ENCODE data around the gene LGALS14. TPM values are rescaled to one million over a fixed set of nuclear protein-coding genes. Genes with fewer than 3 reads are reported as not detected.

LGALS14 gene
- total RNA-seq, 4 donors from 2014 or later: not detected

GRCh38 chr19:39754971-39755370 lies 50.7 kb downstream of the LGALS14 start:
- WGBS, 2 donors: 52 to 60% methylated on average over 3 of the region's 3 CpGs
- no peak overlapping the region for H3K27ac ChIP-seq
- intact Hi-C loops (cut with DNase I): no loop called here
- DNase-seq: no peak
- no peak for TF ChIP-seq POLR2A (IDR thresholded peaks at IDR 0.05)
- no peak for TF ChIP-seq CTCF (IDR thresholded peaks at IDR 0.05)
- no peaks in the 10 kb centered on the region for H3K36me3 ChIP-seq
- H3K27me3 ChIP-seq: peaks cover 0 to 53% (median 0%) of the 10 kb centered on the region in 4 donors
- no peaks in the 10 kb centered on the region for H3K9me3 ChIP-seq
- no peak overlapping the region for H3K4me3 ChIP-seq
- no peaks in the 10 kb centered on the region for H3K4me1 ChIP-seq

Small RNA genes within 50 kb of the gene (small RNA-seq; reads per million reads assigned to genes)
- gene RPS29P27: 0 reads per million in 4 donors

Other genes with a start within 250 kb of the LGALS14 start
- gene TIMM50, start 223.6 kb upstream of the LGALS14 start, total RNA-seq: 10 to 100 TPM; 34.0 to 63.2 (median 51.5) TPM
- gene DLL3, start 205.5 kb upstream of the LGALS14 start, total RNA-seq: not detected
- gene SELENOV, start 189.3 kb upstream of the LGALS14 start, total RNA-seq: not detected
- 1 to 10 TPM in 1 of 4 donors, under 1 TPM in 2, not detected in 1; 0.48 to 3.6 (median 0.79) TPM for gene EID2B, start 171.6 kb upstream of the LGALS14 start, total RNA-seq
- 10 to 100 TPM in 1 of 4 donors, 1 to 10 TPM in 3; 6.0 to 10.5 (median 9.5) TPM for gene EID2, start 164.3 kb upstream of the LGALS14 start, total RNA-seq
- not detected for gene LGALS13, start 102.0 kb upstream of the LGALS14 start, total RNA-seq
- gene LGALS16, start 48.6 kb upstream of the LGALS14 start, total RNA-seq: not detected
- gene CLC, start 33.5 kb downstream of the LGALS14 start, total RNA-seq: not detected
- gene LEUTX, start 74.4 kb downstream of the LGALS14 start, total RNA-seq: not detected
- 10 to 100 TPM in 1 of 4 donors, 1 to 10 TPM in 3; 3.9 to 12.6 (median 6.3) TPM for gene DYRK1B, start 129.7 kb downstream of the LGALS14 start, total RNA-seq
- 100 to 1,000 TPM; 184 to 226 (median 193) TPM for gene FBL, start 141.9 kb downstream of the LGALS14 start, total RNA-seq
- 10 to 100 TPM in 3 of 4 donors, 1 to 10 TPM in 1; 5.7 to 79.9 (median 41.0) TPM for gene FCGBP, start 230.2 kb downstream of the LGALS14 start, total RNA-seq

Measured in esophagus squamous epithelium (tissue), 5 donors.